Activated CD4-positive, CD25-positive, alpha-beta regulatory T cell (primary cell): ENCODE data around the gene TMEM106C.

ENCODE experiments used
- DNase-seq, 4 experiments: peaks; one replicate each; lab custom pipeline; 2025; lab: John Stamatoyannopoulos, UW

TMEM106C gene

GRCh38 chr12:48016373-48017020 lies 53.1 kb downstream of the TMEM106C start:
- DNase-seq = no peak

- no peak for DNase-seq
These were observed 54.1 kb downstream of the TMEM106C start for GRCh38 chr12:48017496-48017895.

GRCh38 chr12:48017921-48018617 lies 54.7 kb downstream of the TMEM106C start:
- DNase-seq = no peak
